OCI-LY7 (cell line): ENCODE measurements around the gene NFATC2. TPM values are rescaled to one million over a fixed set of nuclear protein-coding genes. Genes with fewer than 3 reads are reported as not detected.

ENCODE experiments used
- BruUV-seq: library from RNA; stranded (reverse); fragments of 400-500 nt; replicated peaks from 2 replicates; lab custom pipeline; 2021; lab: Mats Ljungman, UMichigan
- CTCF ChIA-PET: fragments of 300-600 bp; sonication (Branson Sonifier 250); formaldehyde crosslinking; loops from one replicate; lab custom pipeline; 2022; ENCODE audit warnings: antibody characterized with exemption; ENCODE audit not compliant: unreplicated experiment; lab: Charles Lee
- POLR2A ChIA-PET: fragments of 300-600 bp; sonication (Branson Sonifier 250); formaldehyde crosslinking; loops from one replicate; lab custom pipeline; 2022; ENCODE audit warnings: antibody characterized with exemption; lab: Charles Lee
- DNase-seq: peaks from one replicate; pipeline ENCODE4 v3.0.0-alpha.2; 2015; ENCODE audit warnings: low spot score
- H2AFZ ChIP-seq: fragments of 200-600 bp; sonication (generic), shearing (Covaris generic); 2 replicates; pipeline ENCODE4 v1.6.1; 2014; ENCODE audit warnings: mild to moderate bottlenecking, antibody characterized with exemption, low read length, moderate library complexity
- H3K27ac ChIP-seq: fragments of 200-600 bp; sonication (generic); 2 replicates; pipeline ENCODE4 v1.5.1; 2014; ENCODE audit warnings: mixed run types, low read depth, mild to moderate bottlenecking, moderate library complexity, low read length, inconsistent platforms; ENCODE audit not compliant: poor library complexity, severe bottlenecking
- H3K36me3 ChIP-seq: fragments of 200-600 bp; sonication (generic); 2 replicates; pipeline ENCODE4 v1.6.1; 2014; ENCODE audit warnings: mild to moderate bottlenecking, antibody characterized with exemption, low read length, moderate library complexity, mixed read lengths; ENCODE audit not compliant: insufficient read depth
- H3K4me1 ChIP-seq: fragments of 200-600 bp; sonication (generic); 2 replicates; pipeline ENCODE4 v1.5.1; 2014; ENCODE audit warnings: mild to moderate bottlenecking, low read length; ENCODE audit not compliant: insufficient read depth, poor library complexity, severe bottlenecking
- H3K4me2 ChIP-seq: fragments of 200-600 bp; sonication (generic); 2 replicates; pipeline ENCODE4 v1.6.1; 2014; ENCODE audit warnings: mild to moderate bottlenecking, low read length
- H3K4me3 ChIP-seq: fragments of 200-600 bp; sonication (generic); 2 replicates; pipeline ENCODE4 v1.5.1; 2014; ENCODE audit warnings: mild to moderate bottlenecking, low read depth, low read length; ENCODE audit not compliant: poor library complexity, severe bottlenecking
- H3K79me2 ChIP-seq: fragments of 200-600 bp; sonication (generic); 2 replicates; pipeline ENCODE4 v1.6.1; 2016; ENCODE audit warnings: low read depth, mild to moderate bottlenecking, low read length, moderate library complexity, mixed read lengths; ENCODE audit not compliant: insufficient read depth
- H3K9me2 ChIP-seq: fragments of 200-600 bp; sonication (generic); 2 replicates; pipeline ENCODE4 v1.6.1; 2016; ENCODE audit warnings: mild to moderate bottlenecking, low read length, mixed read lengths; ENCODE audit not compliant: insufficient read depth
- H3K9me3 ChIP-seq: fragments of 200-600 bp; sonication (generic); 2 replicates; pipeline ENCODE4 v1.6.1; 2014; ENCODE audit warnings: mild to moderate bottlenecking, mixed run types, low read length, mixed read lengths
- H4K20me1 ChIP-seq: fragments of 200-600 bp; sonication (generic); 2 replicates; pipeline ENCODE4 v1.6.1; 2014; ENCODE audit warnings: mild to moderate bottlenecking, antibody characterized with exemption, low read length, moderate library complexity, mixed read lengths; ENCODE audit not compliant: insufficient read depth
- EZH2phosphoT487 ChIP-seq: fragments of 200-600 bp; sonication (generic); IDR thresholded peaks from 2 replicates; pipeline ENCODE4 v1.6.1; 2018; ENCODE audit warnings: low read depth, borderline replicate concordance, mild to moderate bottlenecking, mixed run types, antibody characterized with exemption, low read length, moderate library complexity, mixed read lengths
- intact Hi-C: fragments of 100-400 bp; cut with micrococcal nuclease; formaldehyde crosslinking; loops from one replicate; pipeline ENCODE4 v1.10.0; 2022; ENCODE audit not compliant: unreplicated experiment
- total RNA-seq, 2 experiments: library from RNA; depleted of rRNA in 1 of 2; stranded (reverse); fragments of >200 nt in 1 of 2; shearing (Covaris generic) in 1 of 2; gene quantifications; 2 replicates each; pipeline ENCODE4 v1.2.3, GENCODE V29; 2014 to 2022
- TF ChIP-seq, protein P1 (sequence below): fragments of 200-600 bp; sonication (generic); conservative IDR thresholded peaks from 2 replicates; pipeline ENCODE4 v1.5.1; 2014; ENCODE audit warnings: mild to moderate bottlenecking, antibody characterized with exemption, low read length, moderate library complexity, mixed read lengths

NFATC2 gene
- total RNA-seq, 2 experiments from 2014 or later: 12.5 to 43.8 TPM

DNA sequence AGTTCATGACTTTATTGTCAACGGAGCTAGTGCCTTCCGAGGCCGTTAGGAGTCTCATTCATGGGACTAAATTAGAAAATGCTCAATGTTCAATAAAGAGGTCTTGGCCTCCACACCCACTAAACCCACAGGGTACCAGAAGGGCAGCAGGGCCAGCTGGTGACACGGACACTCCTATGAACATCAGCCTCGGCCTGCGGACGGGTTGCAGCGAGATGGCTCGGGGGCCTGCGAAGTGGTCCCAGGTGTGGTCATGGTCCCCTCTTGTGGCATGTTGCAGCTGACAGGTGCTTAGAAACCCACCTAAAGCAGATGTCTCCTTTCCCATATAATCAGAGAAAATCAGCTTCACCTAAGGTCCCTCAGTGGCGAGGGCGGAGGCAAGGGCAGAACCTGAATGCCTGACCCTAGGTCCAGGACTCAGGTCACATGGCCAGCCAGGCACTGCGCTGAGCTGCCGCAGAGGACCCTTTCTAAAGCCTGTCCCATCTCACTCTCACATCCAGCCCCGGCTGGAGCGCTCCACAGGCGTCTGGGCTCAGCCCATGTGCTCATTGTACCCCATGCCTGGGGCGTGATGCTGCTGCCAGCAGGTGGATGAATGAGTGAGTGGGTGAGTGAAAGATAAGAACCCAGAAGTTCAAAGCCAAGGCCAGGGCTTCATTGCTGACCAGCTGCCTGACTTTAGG lies 35.8 kb downstream of the NFATC2 start:
- Histone ChIP-seq H3K4me3 (no peak overlapping the region), H3K9me3 (no peaks in the 10 kb centered on the region), H3K4me2 (no peak overlapping the region), H3K79me2 (no peaks in the 10 kb centered on the region), H2AFZ (no peak overlapping the region), H3K36me3 (peaks cover 79% of the 10 kb centered on the region), H4K20me1 (no peaks in the 10 kb centered on the region), H3K4me1 (peaks cover 8% of the 10 kb centered on the region), H3K27ac (no peak overlapping the region), H3K9me2 (no peaks in the 10 kb centered on the region)
- ChIA-PET POLR2A (interaction anchor here (1.1 to 2.0 kb wide), 3 partner anchors 9 to 25 kb away, joined by 5 to 6 read pairs (median 5); no protein-coding TSS in a partner anchor), CTCF (no interaction called here)
- TF ChIP-seq EZH2phosphoT487: no peak
- TF ChIP-seq, protein P1, sequence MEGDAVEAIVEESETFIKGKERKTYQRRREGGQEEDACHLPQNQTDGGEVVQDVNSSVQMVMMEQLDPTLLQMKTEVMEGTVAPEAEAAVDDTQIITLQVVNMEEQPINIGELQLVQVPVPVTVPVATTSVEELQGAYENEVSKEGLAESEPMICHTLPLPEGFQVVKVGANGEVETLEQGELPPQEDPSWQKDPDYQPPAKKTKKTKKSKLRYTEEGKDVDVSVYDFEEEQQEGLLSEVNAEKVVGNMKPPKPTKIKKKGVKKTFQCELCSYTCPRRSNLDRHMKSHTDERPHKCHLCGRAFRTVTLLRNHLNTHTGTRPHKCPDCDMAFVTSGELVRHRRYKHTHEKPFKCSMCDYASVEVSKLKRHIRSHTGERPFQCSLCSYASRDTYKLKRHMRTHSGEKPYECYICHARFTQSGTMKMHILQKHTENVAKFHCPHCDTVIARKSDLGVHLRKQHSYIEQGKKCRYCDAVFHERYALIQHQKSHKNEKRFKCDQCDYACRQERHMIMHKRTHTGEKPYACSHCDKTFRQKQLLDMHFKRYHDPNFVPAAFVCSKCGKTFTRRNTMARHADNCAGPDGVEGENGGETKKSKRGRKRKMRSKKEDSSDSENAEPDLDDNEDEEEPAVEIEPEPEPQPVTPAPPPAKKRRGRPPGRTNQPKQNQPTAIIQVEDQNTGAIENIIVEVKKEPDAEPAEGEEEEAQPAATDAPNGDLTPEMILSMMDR: no peak
- DNase-seq: no peak
- intact Hi-C loops: no loop called here
- no TSS peak for BruUV-seq

DNA sequence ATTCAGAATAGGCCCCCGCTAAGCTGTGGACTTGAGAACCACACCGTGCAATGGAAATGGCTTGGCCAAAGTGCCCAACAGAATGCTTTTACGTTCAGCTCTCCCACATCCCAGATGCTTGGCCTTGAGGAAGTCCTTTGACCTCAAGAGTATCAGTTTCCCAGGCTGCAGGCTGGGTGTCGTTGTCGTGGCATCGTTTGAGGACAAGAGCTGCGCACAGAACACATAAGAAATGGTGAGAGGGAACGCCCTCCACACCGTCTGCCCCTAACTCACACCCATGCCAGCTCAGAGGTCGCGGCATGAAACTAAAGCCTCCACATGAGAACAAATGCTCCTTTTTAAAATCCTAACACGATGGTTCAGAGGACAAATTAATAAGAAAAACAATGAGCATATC lies 37.0 kb downstream of the NFATC2 start:
- H3K4me1 ChIP-seq: peaks cover 18% of the 10 kb centered on the region
- H3K79me2 ChIP-seq: no peaks in the 10 kb centered on the region; the same call in 1 of the 2 replicates
- H3K9me2 ChIP-seq: no peaks in the 10 kb centered on the region
- no peak overlapping the region for H3K4me3 ChIP-seq
- no peak overlapping the region for H3K4me2 ChIP-seq
- H4K20me1 ChIP-seq: no peaks in the 10 kb centered on the region
- ChIA-PET CTCF (no interaction called here), POLR2A (interaction anchor here (0.8 to 0.9 kb wide), 2 partner anchors 10 to 20 kb away, joined by 4 read pairs; no protein-coding TSS in a partner anchor)
- no peak overlapping the region for H2AFZ ChIP-seq
- no peaks in the 10 kb centered on the region for H3K9me3 ChIP-seq
- TF ChIP-seq, protein P1: no peak
- no peak for TF ChIP-seq EZH2phosphoT487
- no peak overlapping the region for H3K27ac ChIP-seq
- no peak for DNase-seq
- intact Hi-C loops: no loop called here
- peaks cover 74% of the 10 kb centered on the region for H3K36me3 ChIP-seq
- BruUV-seq: no TSS peak

DNA sequence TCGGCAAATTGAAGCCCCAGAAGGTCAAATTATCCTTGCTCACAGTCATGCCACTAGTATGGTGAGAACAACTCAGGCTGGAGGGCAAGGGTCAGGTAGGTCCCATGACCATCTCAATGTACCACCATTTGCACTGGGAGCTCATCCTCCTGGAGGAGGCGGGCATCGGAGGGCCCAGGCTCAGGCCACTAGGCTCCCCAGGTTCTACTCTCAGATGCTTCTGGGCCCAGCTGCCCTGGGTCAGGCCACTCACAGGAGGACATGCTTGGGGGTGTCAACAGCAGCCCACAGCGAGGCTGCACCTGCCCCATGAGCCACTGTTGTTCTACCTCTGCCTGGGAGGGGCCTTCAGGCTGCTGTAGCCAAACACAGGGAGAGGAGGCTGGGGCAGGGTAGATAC lies 39.1 kb downstream of the NFATC2 start:
- Histone ChIP-seq H3K4me1 (peaks cover 39% of the 10 kb centered on the region), H3K9me2 (no peaks in the 10 kb centered on the region), H4K20me1 (no peaks in the 10 kb centered on the region), H3K4me2 (no peak overlapping the region), H3K4me3 (no peak overlapping the region), H2AFZ (no peak overlapping the region), H3K9me3 (no peaks in the 10 kb centered on the region), H3K36me3 (peaks cover 74% of the 10 kb centered on the region), H3K27ac (peak overlapping the region; percentile 12), H3K79me2 (peaks cover 8% of the 10 kb centered on the region; the same call in 1 of the 2 replicates)
- no TSS peak for BruUV-seq
- POLR2A ChIA-PET: no interaction called here
- intact Hi-C loops: no loop called here
- TF ChIP-seq, protein P1: no peak
- TF ChIP-seq EZH2phosphoT487: no peak
- CTCF ChIA-PET: no interaction called here
- no peak for DNase-seq
